NCI-H526 (cell line): Measurements from ENCODE around the gene ALDH1L1.
A peak's percentile ranks its signal among the peaks of the same experiment; 100 is the strongest.

Source experiments
- DNase-seq, 2 experiments: peaks; one replicate each; lab custom pipeline; 2025; lab: John Stamatoyannopoulos, UW

Gene ALDH1L1

GRCh38 chr3:126180477-126181397 is at the start of gene ALDH1L1:
Gene ALDH1L1, minus strand, starts transcription at chr3:126180586. Its CDS starts 19,607 bp downstream, at chr3:126160979.
- peak; percentile 70 to 82 for DNase-seq

GRCh38 chr3:126226374-126226773 is 46.0 kb upstream of the ALDH1L1 start:
- no peak for DNase-seq

GRCh38 chr3:126216416-126216815 is 36.0 kb upstream of the ALDH1L1 start:
- no peak for DNase-seq

GRCh38 chr3:126213379-126214028 is 33.1 kb upstream of the ALDH1L1 start:
- peak in 1 of 2 experiments; percentile 60 for DNase-seq

- peak; percentile 32 to 82 for DNase-seq
Measured at GRCh38 chr3:126212620-126213378, 32.4 kb upstream of the ALDH1L1 start.

- DNase-seq, result no peak
Measured at GRCh38 chr3:126212250-126212619, 31.8 kb upstream of the ALDH1L1 start.

GRCh38 chr3:126211569-126211968 is 31.2 kb upstream of the ALDH1L1 start:
- DNase-seq, result no peak

GRCh38 chr3:126210606-126211005 is 30.2 kb upstream of the ALDH1L1 start:
- no peak for DNase-seq

GRCh38 chr3:126209741-126210140 is 29.4 kb upstream of the ALDH1L1 start:
- no peak for DNase-seq

- no peak for DNase-seq
Measured at GRCh38 chr3:126208606-126209256, 28.3 kb upstream of the ALDH1L1 start.

GRCh38 chr3:126208182-126208581 is 27.8 kb upstream of the ALDH1L1 start:
- no peak for DNase-seq

- DNase-seq, result no peak
Measured at GRCh38 chr3:126207166-126207565, 26.8 kb upstream of the ALDH1L1 start.

GRCh38 chr3:126205717-126206655 is 25.6 kb upstream of the ALDH1L1 start:
- DNase-seq, result no peak

GRCh38 chr3:126202680-126203079 is 22.3 kb upstream of the ALDH1L1 start:
- no peak for DNase-seq

- DNase-seq, result no peak
Measured at GRCh38 chr3:126202276-126202675, 21.9 kb upstream of the ALDH1L1 start.

- no peak for DNase-seq
Measured at GRCh38 chr3:126201168-126201567, 20.8 kb upstream of the ALDH1L1 start.

GRCh38 chr3:126200534-126200933 is 20.1 kb upstream of the ALDH1L1 start:
- no peak for DNase-seq

- DNase-seq, result no peak
Measured at GRCh38 chr3:126199256-126199655, 18.9 kb upstream of the ALDH1L1 start.

- DNase-seq, result peak; percentile 62 to 88
Measured at GRCh38 chr3:126197854-126198584, 17.6 kb upstream of the ALDH1L1 start.

- DNase-seq, result no peak
Measured at GRCh38 chr3:126197343-126197742, 17.0 kb upstream of the ALDH1L1 start.
